ENCODE measurements around the gene RGS11.

DNA sequence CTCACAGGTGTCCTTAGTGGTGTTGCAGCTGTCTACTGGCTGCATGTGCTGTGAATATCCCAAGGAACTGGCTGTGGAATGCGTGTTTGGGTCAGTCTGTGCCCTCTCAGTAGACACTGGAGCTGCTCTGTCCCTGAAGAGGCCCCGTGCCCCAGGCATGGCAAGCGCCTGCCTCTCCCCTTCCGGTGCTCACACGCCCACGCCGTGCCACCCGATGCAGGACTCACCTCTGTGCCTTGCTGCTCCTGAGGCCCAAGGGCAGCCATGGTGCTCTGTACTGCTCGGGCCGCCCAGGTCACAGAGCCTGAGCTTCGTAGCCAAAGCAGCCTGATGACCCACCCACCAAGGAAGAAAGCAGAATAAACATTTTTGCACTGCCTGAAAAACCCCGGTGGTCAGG is 10.0 kb downstream of the RGS11 start:
- TF ChIP-seq, protein P1, sequence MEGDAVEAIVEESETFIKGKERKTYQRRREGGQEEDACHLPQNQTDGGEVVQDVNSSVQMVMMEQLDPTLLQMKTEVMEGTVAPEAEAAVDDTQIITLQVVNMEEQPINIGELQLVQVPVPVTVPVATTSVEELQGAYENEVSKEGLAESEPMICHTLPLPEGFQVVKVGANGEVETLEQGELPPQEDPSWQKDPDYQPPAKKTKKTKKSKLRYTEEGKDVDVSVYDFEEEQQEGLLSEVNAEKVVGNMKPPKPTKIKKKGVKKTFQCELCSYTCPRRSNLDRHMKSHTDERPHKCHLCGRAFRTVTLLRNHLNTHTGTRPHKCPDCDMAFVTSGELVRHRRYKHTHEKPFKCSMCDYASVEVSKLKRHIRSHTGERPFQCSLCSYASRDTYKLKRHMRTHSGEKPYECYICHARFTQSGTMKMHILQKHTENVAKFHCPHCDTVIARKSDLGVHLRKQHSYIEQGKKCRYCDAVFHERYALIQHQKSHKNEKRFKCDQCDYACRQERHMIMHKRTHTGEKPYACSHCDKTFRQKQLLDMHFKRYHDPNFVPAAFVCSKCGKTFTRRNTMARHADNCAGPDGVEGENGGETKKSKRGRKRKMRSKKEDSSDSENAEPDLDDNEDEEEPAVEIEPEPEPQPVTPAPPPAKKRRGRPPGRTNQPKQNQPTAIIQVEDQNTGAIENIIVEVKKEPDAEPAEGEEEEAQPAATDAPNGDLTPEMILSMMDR (IDR thresholded peaks at IDR 0.05; ENCODE audit: low read depth, low read length, missing input control): no peak
- TF ChIP-seq, protein P2, sequence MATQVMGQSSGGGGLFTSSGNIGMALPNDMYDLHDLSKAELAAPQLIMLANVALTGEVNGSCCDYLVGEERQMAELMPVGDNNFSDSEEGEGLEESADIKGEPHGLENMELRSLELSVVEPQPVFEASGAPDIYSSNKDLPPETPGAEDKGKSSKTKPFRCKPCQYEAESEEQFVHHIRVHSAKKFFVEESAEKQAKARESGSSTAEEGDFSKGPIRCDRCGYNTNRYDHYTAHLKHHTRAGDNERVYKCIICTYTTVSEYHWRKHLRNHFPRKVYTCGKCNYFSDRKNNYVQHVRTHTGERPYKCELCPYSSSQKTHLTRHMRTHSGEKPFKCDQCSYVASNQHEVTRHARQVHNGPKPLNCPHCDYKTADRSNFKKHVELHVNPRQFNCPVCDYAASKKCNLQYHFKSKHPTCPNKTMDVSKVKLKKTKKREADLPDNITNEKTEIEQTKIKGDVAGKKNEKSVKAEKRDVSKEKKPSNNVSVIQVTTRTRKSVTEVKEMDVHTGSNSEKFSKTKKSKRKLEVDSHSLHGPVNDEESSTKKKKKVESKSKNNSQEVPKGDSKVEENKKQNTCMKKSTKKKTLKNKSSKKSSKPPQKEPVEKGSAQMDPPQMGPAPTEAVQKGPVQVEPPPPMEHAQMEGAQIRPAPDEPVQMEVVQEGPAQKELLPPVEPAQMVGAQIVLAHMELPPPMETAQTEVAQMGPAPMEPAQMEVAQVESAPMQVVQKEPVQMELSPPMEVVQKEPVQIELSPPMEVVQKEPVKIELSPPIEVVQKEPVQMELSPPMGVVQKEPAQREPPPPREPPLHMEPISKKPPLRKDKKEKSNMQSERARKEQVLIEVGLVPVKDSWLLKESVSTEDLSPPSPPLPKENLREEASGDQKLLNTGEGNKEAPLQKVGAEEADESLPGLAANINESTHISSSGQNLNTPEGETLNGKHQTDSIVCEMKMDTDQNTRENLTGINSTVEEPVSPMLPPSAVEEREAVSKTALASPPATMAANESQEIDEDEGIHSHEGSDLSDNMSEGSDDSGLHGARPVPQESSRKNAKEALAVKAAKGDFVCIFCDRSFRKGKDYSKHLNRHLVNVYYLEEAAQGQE (IDR thresholded peaks at IDR 0.05): no peak

Measured in liver (tissue), 2 donors.